Astrocyte (in vitro differentiated cells and primary cell): Measurements from ENCODE around the gene NDFIP1.

Source experiments
- EZH2 ChIP-seq: IDR thresholded peaks from 2 replicates; pipeline ENCODE4 v1.6.1; 2012; ENCODE audit warnings: mild to moderate bottlenecking, low read length, inconsistent platforms; ENCODE audit not compliant: insufficient read depth
- TF ChIP-seq, protein P1 (sequence below): IDR thresholded peaks from 2 replicates; pipeline ENCODE4 v1.5.1; 2011; ENCODE audit warnings: low read depth, mild to moderate bottlenecking, inconsistent platforms, low read length, moderate library complexity; ENCODE audit not compliant: insufficient read depth

GRCh38 chr5:142104491-142104890 is 4.1 kb upstream of the NDFIP1 start:
- TF ChIP-seq EZH2, result no peak
- TF ChIP-seq, protein P1, sequence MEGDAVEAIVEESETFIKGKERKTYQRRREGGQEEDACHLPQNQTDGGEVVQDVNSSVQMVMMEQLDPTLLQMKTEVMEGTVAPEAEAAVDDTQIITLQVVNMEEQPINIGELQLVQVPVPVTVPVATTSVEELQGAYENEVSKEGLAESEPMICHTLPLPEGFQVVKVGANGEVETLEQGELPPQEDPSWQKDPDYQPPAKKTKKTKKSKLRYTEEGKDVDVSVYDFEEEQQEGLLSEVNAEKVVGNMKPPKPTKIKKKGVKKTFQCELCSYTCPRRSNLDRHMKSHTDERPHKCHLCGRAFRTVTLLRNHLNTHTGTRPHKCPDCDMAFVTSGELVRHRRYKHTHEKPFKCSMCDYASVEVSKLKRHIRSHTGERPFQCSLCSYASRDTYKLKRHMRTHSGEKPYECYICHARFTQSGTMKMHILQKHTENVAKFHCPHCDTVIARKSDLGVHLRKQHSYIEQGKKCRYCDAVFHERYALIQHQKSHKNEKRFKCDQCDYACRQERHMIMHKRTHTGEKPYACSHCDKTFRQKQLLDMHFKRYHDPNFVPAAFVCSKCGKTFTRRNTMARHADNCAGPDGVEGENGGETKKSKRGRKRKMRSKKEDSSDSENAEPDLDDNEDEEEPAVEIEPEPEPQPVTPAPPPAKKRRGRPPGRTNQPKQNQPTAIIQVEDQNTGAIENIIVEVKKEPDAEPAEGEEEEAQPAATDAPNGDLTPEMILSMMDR, result no peak
